C4-2B (cell line): ENCODE measurements around the gene FLT1.

Experiments used
- CTCF ChIP-seq: fragments of 450-650 bp; conservative IDR thresholded peaks from 2 replicates; pipeline ENCODE4 v1.5.1; 2017; ENCODE audit warnings: mild to moderate bottlenecking
- ZFX ChIP-seq: fragments of 450-650 bp; IDR thresholded peaks from 2 replicates; pipeline ENCODE4 v1.6.1; 2017

GRCh38 chr13:28485551-28485950, 9.4 kb downstream of the FLT1 start:
- TF ChIP-seq CTCF (no peak), ZFX (no peak)
